ENCODE measurements around the gene RXRG. TPM values are rescaled to one million over a fixed set of nuclear protein-coding genes. Genes with fewer than 3 reads are reported as not detected.

Gene RXRG
- total and polyA plus RNA-seq, 7 donors, result 2.8 to 45.9 (median 12.8) TPM

GRCh38 chr1:165439330-165439729 lies 5.6 kb downstream of the RXRG start:
- H3K9me3 ChIP-seq, result no peaks in the 10 kb centered on the region

GRCh38 chr1:165436994-165437393 lies 7.9 kb downstream of the RXRG start:
- Histone ChIP-seq H3K27me3 (ENCODE audit: insufficient read depth in 3 of 3, low read length in 2 of 3) (no peaks in the 10 kb centered on the region), H3K9me3 (no peaks in the 10 kb centered on the region), H3K4me1 (peaks cover 9% of the 10 kb centered on the region), H3K27ac (no peak overlapping the region), H3K4me3 (no peak overlapping the region), H3K36me3 (ENCODE audit: insufficient read depth in 1 of 2, low read depth in 1 of 2) (no peaks in the 10 kb centered on the region)
- DNase-seq, result no peak
- 37 to 74% (median 53%) methylated on average over 2 of the region's 2 CpGs for WGBS, 3 donors
- TF ChIP-seq CTCF (IDR thresholded peaks at IDR 0.05), result no peak
- peak in 2 of 4 donors; percentile 32 to 54 for ATAC-seq
- intact Hi-C loops (cut with DNase I), result no loop called here

More at GRCh38 chr1:165439330-165439729, 5.6 kb downstream of the RXRG start:
- no peak for ATAC-seq
- no peak overlapping the region for H3K27ac ChIP-seq
- TF ChIP-seq CTCF (IDR thresholded peaks at IDR 0.05), result no peak
- peaks cover 25% of the 10 kb centered on the region for H3K4me1 ChIP-seq
- WGBS, 3 donors, result 55 to 76% (median 62%) methylated on average over 5 to 6 of the region's 6 CpGs
- no peaks in the 10 kb centered on the region for H3K36me3 ChIP-seq (ENCODE audit: insufficient read depth in 1 of 2, low read depth in 1 of 2)
- DNase-seq, result no peak
- intact Hi-C loops (cut with DNase I), result no loop called here
- H3K4me3 ChIP-seq, result no peak overlapping the region
- H3K27me3 ChIP-seq (ENCODE audit: insufficient read depth in 3 of 3, low read length in 2 of 3), result no peaks in the 10 kb centered on the region

- ATAC-seq, result no peak
- intact Hi-C loops (cut with DNase I), result no loop called here
- WGBS, 3 donors, result 72 to 94% (median 75%) methylated on average over 2 of the region's 2 CpGs
Measured at GRCh38 chr1:165435801-165436200, 9.1 kb downstream of the RXRG start.

GRCh38 chr1:165434281-165434680 lies 10.6 kb downstream of the RXRG start:
- no peaks in the 10 kb centered on the region for H3K36me3 ChIP-seq (ENCODE audit: insufficient read depth in 1 of 2, low read depth in 1 of 2)
- peaks cover 16% of the 10 kb centered on the region for H3K4me1 ChIP-seq
- WGBS, 3 donors, result 51 to 69% (median 54%) methylated on average over 2 of the region's 2 CpGs
- no peak for TF ChIP-seq CTCF (IDR thresholded peaks at IDR 0.05)
- no peak overlapping the region for H3K27ac ChIP-seq
- no peaks in the 10 kb centered on the region for H3K9me3 ChIP-seq
- H3K4me3 ChIP-seq, result no peak overlapping the region
- DNase-seq, result no peak
- no peaks in the 10 kb centered on the region for H3K27me3 ChIP-seq (ENCODE audit: insufficient read depth in 3 of 3, low read length in 2 of 3)
- no peak for ATAC-seq
- intact Hi-C loops (cut with DNase I), result no loop called here

More at GRCh38 chr1:165435801-165436200, 9.1 kb downstream of the RXRG start:
- Histone ChIP-seq H3K4me1 (peaks cover 10% of the 10 kb centered on the region), H3K36me3 (ENCODE audit: insufficient read depth in 1 of 2, low read depth in 1 of 2) (no peaks in the 10 kb centered on the region), H3K9me3 (no peaks in the 10 kb centered on the region), H3K4me3 (no peak overlapping the region), H3K27ac (no peak overlapping the region), H3K27me3 (ENCODE audit: insufficient read depth in 3 of 3, low read length in 2 of 3) (no peaks in the 10 kb centered on the region)
- no peak for TF ChIP-seq CTCF (IDR thresholded peaks at IDR 0.05)
- no peak for DNase-seq

- WGBS, 3 donors, result 77 to 87% (median 85%) methylated on average over 4 of the region's 4 CpGs
- Histone ChIP-seq H3K9me3 (no peaks in the 10 kb centered on the region), H3K36me3 (ENCODE audit: insufficient read depth in 1 of 2, low read depth in 1 of 2) (peaks cover 0 to 10% of the 10 kb centered on the region in 2 donors), H3K27me3 (ENCODE audit: insufficient read depth in 3 of 3, low read length in 2 of 3) (no peaks in the 10 kb centered on the region), H3K27ac (no peak overlapping the region), H3K4me1 (peaks cover 24% of the 10 kb centered on the region), H3K4me3 (no peak overlapping the region)
- TF ChIP-seq CTCF (IDR thresholded peaks at IDR 0.05), result no peak
- ATAC-seq (no peak), DNase-seq (no peak)
- intact Hi-C loops (cut with DNase I), result no loop called here
Measured at GRCh38 chr1:165431079-165431478, 13.8 kb downstream of the RXRG start.
